HL-60 (cell line): ENCODE measurements around the gene CCDC107.
A peak's percentile ranks its signal among the peaks of the same experiment; 100 is the strongest.
"Not testable (repeated sequence)": the region's sequence is repeated elsewhere in the genome, so short reads cannot be mapped to it uniquely, and the experiment has no call there.

ENCODE experiments used
- DNase-seq, 2 experiments: peaks; one replicate each; pipeline ENCODE4 v3.0.0-alpha.2; 2010 to 2020; ENCODE audit warnings: low read depth in 1 of 2, low spot score in 1 of 2
- H3K27ac ChIP-seq: fragments of 250-450 bp; sonication (Bioruptor Pico); replicated peaks from 2 replicates; pipeline ENCODE4 v1.5.1; 2020; ENCODE audit warnings: mild to moderate bottlenecking, moderate library complexity
- H3K27me3 ChIP-seq: fragments of 250-450 bp; sonication (Bioruptor Pico); 2 replicates; pipeline ENCODE4 v1.5.1; 2021; ENCODE audit warnings: mild to moderate bottlenecking, moderate library complexity; ENCODE audit not compliant: insufficient read depth, poor library complexity, severe bottlenecking
- H3K4me3 ChIP-seq: replicated peaks from 2 replicates; pipeline ENCODE4 v1.5.1; 2011; ENCODE audit warnings: mild to moderate bottlenecking, control low read depth, low read length; ENCODE audit not compliant: insufficient read depth
- GABPA ChIP-seq: IDR thresholded peaks from 2 replicates; pipeline ENCODE4 v1.6.1; 2012; ENCODE audit warnings: low read depth
- POLR2AphosphoS5 ChIP-seq: IDR thresholded peaks from 2 replicates; pipeline ENCODE4 v1.6.1; 2012; ENCODE audit warnings: low read depth
- SPI1 ChIP-seq: IDR thresholded peaks from 2 replicates; pipeline ENCODE4 v1.6.1; 2012; ENCODE audit warnings: low read depth, mild to moderate bottlenecking, borderline replicate concordance
- TF ChIP-seq, protein P1 (sequence below): IDR thresholded peaks from one replicate; pipeline ENCODE4 v1.5.1; 2011; ENCODE audit warnings: low read length, control low read depth, inconsistent platforms; ENCODE audit not compliant: insufficient read depth
- TF ChIP-seq, protein P2 (sequence below): IDR thresholded peaks from 2 replicates; pipeline ENCODE4 v1.6.1; 2012; ENCODE audit warnings: low read depth; ENCODE audit not compliant: insufficient replicate concordance

CCDC107 gene

DNA sequence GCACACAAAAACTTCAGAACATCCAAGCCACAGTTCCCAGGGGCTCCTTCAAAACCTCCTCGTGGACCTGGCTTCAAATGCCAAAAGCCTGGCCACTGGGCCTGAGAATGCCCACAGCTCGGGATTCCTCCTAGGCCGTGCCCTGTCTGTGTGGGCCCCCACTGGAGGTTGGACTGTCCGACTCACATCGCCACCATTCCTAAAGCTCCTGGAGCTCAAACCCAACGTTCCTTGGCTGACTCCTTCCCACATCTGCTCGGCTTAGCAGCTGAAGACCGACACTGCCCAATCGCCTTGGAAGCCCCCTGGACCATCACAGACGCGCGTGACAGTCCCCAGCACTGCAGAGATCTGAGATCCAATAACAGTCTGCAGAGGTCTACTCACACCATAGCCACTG lies 15.0 kb upstream of the CCDC107 start:
- TF ChIP-seq, protein P1, sequence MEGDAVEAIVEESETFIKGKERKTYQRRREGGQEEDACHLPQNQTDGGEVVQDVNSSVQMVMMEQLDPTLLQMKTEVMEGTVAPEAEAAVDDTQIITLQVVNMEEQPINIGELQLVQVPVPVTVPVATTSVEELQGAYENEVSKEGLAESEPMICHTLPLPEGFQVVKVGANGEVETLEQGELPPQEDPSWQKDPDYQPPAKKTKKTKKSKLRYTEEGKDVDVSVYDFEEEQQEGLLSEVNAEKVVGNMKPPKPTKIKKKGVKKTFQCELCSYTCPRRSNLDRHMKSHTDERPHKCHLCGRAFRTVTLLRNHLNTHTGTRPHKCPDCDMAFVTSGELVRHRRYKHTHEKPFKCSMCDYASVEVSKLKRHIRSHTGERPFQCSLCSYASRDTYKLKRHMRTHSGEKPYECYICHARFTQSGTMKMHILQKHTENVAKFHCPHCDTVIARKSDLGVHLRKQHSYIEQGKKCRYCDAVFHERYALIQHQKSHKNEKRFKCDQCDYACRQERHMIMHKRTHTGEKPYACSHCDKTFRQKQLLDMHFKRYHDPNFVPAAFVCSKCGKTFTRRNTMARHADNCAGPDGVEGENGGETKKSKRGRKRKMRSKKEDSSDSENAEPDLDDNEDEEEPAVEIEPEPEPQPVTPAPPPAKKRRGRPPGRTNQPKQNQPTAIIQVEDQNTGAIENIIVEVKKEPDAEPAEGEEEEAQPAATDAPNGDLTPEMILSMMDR, result no peak
- TF ChIP-seq POLR2AphosphoS5, result no peak
- TF ChIP-seq, protein P2, sequence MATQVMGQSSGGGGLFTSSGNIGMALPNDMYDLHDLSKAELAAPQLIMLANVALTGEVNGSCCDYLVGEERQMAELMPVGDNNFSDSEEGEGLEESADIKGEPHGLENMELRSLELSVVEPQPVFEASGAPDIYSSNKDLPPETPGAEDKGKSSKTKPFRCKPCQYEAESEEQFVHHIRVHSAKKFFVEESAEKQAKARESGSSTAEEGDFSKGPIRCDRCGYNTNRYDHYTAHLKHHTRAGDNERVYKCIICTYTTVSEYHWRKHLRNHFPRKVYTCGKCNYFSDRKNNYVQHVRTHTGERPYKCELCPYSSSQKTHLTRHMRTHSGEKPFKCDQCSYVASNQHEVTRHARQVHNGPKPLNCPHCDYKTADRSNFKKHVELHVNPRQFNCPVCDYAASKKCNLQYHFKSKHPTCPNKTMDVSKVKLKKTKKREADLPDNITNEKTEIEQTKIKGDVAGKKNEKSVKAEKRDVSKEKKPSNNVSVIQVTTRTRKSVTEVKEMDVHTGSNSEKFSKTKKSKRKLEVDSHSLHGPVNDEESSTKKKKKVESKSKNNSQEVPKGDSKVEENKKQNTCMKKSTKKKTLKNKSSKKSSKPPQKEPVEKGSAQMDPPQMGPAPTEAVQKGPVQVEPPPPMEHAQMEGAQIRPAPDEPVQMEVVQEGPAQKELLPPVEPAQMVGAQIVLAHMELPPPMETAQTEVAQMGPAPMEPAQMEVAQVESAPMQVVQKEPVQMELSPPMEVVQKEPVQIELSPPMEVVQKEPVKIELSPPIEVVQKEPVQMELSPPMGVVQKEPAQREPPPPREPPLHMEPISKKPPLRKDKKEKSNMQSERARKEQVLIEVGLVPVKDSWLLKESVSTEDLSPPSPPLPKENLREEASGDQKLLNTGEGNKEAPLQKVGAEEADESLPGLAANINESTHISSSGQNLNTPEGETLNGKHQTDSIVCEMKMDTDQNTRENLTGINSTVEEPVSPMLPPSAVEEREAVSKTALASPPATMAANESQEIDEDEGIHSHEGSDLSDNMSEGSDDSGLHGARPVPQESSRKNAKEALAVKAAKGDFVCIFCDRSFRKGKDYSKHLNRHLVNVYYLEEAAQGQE, result no peak
- TF ChIP-seq SPI1, result no peak
- no peak for TF ChIP-seq GABPA
- Histone ChIP-seq H3K4me3 (no peak overlapping the region), H3K27me3 (no peaks in the 10 kb centered on the region), H3K27ac (peak overlapping the region; percentile 47)
- DNase-seq, result no peak

DNA sequence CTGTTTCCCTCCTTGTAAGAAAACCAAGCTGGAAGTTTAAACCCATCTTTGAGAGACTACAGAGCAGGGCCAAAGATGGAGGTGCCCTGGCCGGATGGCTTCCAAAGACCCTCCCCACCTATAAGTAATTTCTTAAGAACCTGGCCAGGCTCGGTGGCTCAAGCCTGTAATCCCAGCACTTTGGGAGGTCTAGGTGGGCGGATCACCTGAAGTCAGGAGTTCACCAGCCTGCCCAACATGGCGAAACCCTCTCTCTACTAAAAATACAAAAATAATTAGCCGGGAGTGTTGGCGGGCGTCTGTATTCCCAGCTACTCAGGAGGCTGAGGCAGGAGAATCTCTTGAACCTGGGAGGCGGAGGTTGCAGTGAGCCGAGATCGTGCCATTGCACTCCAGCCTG lies 12.4 kb upstream of the CCDC107 start:
- peak overlapping the region; percentile 36 for H3K27ac ChIP-seq
- H3K4me3 ChIP-seq, DNase-seq, H3K27me3 ChIP-seq: not testable (repeated sequence)

DNA sequence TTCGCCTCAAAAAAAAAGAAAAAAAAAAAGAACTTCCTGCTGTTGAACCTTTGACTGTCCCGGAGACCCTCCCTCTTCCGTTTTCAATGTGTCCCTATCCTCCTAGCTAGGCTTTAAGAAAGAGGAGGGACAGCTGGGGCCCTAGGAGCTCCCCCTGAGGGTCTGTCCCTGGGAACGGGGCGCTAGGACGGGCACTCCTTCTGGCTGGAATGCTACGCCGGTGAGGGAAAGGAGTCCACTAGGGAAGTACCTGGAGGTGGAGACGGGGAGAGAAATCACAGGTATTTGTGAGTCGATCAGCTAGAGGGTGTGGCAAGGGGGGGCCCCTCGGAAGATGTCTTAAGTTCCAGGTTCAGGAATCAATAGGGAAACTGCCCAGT lies 11.9 kb upstream of the CCDC107 start:
- TF ChIP-seq SPI1, result no peak
- TF ChIP-seq, protein P2, result no peak
- TF ChIP-seq GABPA, result no peak
- TF ChIP-seq, protein P1, result no peak
- no peak for TF ChIP-seq POLR2AphosphoS5
- Histone ChIP-seq H3K4me3 (peak overlapping the region; percentile 54), H3K27ac (peak overlapping the region; percentile 65), H3K27me3 (no peaks in the 10 kb centered on the region)
- DNase-seq, result no peak

DNA sequence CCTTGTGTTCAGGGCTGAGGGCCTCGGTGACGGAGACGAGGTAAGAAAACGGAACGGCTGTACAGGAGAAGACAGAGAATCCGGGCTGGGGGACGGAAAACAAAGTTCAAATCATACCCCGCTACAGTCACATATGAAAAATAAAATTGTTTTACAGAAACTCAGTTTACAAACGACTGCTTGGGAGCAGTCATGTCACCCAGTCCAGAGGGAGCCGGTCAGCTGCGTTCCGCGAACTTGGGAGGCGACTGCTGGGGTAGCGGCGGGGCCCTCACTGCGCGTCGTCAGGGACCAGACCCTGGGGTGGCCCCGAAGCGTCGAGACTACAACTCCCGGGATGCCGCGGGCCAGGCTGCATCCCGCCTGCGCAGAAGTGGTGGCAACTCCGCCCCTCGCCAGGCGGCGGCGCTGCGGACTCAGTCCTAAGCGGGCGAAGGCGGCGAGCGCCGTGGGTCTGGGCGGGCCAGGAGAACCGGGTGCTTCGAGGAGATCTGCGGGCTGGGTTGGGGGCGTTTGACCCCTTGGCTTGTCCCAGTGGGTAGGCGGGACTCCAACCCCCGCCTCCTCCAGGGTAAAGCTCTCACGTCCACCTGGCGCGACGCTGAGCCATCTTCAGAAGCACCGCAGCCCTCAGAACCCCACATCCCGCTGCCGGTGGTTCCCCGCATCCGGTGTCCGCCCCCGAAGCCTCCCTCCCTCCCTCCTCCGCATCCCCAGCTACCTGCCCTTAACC lies 11.4 kb upstream of the CCDC107 start:
- Histone ChIP-seq H3K27me3 (no peaks in the 10 kb centered on the region), H3K27ac (peak overlapping the region; percentile 65), H3K4me3 (peak overlapping the region; percentile 54)
- peak; percentile 78 to 88 for DNase-seq
- TF ChIP-seq, protein P2, result no peak
- TF ChIP-seq GABPA (peak; percentile 42; the same call in 1 of the 2 replicates), POLR2AphosphoS5 (peak; percentile 50; the same call in 1 of the 2 replicates), SPI1 (no peak)
- TF ChIP-seq, protein P1, result peak; percentile 71
